ENCODE data around the gene NEIL3.

The NEIL3 gene, protein sequence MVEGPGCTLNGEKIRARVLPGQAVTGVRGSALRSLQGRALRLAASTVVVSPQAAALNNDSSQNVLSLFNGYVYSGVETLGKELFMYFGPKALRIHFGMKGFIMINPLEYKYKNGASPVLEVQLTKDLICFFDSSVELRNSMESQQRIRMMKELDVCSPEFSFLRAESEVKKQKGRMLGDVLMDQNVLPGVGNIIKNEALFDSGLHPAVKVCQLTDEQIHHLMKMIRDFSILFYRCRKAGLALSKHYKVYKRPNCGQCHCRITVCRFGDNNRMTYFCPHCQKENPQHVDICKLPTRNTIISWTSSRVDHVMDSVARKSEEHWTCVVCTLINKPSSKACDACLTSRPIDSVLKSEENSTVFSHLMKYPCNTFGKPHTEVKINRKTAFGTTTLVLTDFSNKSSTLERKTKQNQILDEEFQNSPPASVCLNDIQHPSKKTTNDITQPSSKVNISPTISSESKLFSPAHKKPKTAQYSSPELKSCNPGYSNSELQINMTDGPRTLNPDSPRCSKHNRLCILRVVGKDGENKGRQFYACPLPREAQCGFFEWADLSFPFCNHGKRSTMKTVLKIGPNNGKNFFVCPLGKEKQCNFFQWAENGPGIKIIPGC

DNA sequence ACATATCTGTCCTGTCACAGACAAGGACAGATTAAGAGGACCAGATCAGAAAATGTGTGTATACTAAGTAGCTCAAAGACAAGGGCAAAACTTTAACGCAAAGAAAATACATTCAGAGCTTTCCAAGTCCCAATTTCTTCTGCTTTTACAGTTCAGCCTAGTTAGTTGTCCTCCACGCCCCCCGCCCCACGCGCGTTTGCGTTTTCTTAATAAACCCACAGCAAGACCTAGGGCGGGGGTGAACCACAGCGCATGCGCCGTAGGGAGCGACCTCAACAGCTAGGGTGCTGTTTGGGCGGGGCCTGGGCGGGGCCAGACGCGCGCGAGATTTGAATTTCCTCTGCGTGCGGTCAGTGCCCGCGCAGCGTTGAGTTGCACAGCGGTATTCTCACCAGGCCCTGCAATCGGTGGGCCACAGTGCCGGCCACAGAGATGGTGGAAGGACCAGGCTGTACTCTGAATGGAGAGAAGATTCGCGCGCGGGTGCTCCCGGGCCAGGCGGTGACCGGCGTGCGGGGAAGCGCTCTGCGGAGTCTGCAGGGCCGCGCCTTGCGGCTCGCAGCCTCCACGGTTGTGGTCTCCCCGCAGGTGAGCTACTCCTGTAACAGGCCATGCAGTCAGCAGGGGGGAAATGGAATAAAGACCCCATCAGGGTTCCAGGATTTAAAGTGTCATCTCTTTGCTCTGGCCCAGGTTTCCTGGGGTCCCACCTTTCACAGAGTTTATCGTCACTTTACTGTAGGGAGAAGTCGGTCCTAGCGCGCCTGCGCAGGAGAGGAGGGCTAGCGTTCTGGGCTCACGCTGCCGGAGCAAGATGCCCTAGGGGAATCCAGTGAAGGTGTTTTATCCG lies at the start of gene NEIL3:
Gene NEIL3 (plus strand): TSS at position 353 of the 850 bp plus-strand sequence. CDS start 80 bp downstream, at position 433.
- peak; percentile 83 to 85 for DNase-seq

DNA sequence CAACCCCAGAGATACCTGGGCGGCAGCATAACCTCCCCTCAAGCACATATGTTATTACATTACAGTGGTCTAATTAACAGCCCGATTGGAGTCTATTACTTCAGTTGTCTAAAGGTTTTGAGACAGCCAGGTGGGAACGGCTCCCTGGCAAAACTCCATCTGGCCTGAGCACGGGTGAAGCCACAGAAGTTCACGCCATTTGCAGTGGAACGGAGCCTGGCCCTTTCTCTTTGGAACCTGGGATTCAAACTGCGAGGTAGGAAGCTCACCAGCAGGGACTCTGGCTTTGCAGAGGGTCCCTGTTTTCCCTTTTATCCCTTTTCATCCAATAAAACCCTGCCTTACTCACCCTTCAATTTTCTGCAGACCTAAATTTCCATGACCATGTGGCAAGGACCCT lies 45.9 kb upstream of the NEIL3 start:
- DNase-seq = no peak

DNA sequence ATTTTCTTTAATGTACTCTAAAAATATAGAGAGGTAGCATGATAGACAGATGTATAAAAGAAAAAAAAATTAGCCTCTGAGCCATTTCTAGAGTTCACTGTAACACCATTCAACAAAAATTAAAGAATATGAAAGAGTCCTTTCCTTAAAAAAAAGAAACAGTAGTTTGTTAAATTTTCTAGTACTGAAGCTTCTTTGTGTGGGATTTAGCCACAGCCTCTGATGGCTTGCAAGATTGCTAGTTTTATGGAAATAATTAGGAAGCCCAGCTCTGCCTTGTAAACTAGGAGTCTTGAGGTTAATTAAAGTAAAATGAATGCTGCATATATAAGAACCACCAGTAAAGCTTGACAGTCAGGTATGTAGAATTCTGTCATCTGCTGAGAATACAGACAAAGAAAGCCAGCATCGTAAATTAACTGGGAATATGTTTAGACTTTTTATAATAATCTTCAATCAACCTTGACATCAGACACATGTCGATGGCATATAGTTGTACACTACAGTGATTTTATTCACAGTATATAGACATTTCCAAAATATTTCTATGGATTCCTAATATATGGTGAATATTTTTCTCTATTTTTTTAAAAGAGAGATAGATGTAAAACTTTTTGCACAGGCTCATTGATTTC lies 44.8 kb upstream of the NEIL3 start:
- DNase-seq = no peak

DNA sequence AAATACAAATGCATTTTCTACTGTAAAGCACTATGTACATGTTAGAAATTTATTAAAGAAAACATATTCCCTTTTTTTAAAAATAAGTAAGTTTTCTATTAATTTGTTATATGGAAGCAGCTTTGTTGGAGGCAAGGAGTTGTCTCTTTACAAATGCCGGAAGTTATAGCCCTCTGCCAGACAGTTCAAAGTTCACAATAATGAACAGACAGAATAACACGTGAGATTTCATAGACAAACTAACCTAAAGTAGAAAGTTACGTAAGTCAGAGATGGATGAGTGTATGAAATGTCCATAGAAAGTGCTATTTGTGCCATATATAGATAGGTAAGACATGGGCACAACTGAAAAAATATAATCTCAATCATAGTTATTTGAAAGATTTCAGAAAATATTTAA lies 43.9 kb upstream of the NEIL3 start:
- no peak for DNase-seq

DNA sequence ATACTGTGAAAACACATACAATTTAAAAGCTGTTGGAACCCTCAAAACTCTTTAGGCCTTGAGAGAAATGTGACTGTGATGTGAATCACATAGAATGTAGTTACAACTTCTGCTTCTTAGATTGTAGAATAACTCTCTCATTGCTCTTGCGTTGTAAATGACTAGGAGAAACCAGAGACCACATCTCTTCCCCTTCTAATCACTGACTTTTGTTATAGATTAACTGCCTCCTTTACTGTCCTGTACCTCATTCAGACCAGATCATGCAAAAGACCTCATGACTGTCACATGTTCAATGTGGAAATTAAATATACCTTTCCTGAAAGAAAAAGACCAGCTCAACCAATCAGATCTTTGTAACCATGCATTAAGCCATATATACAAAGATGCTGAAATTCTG lies 43.2 kb upstream of the NEIL3 start:
- DNase-seq = no peak

DNA sequence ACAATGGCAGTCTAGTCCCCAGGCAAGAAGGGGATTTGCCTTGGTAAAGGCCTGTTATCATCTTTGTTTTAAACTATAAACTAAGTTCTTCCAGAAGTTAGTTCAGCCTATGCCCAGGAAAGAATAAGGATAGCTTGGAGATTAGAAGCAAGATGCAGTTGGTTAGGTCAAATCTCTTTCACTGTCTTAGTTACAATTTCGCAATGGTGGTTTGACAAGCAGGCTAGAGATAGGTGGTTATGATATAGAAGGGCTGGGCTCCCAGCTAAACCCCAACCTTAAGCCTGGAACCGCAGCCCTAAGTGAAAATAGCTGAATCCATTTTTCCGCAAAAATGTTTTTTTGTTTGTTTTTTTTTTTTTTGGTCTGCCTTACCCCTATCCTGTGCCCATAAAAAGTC lies 41.8 kb upstream of the NEIL3 start:
- DNase-seq = no peak

DNA sequence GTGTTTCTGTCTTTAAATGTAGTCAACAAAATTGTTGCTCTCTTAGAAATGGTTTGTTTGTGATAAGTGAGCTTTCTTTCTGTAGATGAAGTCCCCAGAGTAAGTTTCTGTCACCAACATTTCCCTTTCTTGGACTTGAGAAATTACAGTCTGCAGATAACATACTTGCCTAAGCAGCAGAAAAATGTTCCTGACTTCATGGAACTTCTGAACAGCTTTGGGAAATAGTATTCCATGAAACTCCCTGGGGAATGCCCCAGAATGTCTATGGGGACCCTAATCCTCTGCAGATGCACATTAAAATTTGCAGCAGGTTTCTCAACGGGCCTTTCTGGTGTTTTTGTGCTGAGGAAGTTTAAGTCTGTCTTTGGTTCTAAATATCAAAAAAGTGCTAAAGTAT lies 38.6 kb upstream of the NEIL3 start:
- DNase-seq = no peak

DNA sequence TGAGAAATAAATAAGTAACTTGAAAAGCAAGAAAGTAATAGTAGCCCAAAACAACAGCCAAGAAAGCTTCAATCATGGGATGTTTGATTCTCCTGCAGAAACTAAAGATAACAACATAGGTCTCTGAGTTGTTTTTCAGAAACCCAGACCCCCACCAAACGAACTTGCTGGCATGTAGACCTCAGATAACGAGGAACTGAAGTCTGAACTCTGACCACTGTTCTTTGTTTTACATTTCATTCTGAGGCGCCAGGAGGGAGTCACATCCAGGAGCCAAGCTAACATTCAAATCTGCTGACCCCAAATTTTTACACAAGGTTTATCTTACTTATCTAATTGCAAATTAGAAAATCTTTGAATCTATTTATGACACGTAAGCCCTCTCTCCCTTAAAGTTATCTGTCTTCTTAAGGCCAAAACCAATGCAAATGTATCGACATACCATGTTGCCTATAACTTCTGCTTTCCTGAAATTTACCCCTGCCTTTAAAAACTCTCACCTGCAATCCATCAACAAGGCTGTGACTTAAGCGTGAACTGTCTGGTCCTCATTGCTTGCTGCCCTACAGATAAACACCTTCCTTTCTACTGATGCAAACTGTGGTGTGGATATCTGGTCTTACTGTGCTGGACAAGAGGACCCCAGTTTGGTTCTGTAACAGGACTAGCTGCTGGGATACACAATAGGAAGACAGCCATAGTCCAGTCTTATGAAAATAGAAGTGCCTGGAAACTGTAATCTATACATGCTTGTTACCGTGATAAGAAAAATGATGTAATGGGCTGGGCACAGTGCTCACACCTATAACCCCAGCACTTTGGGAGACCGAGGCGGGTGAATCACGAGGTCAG lies 37.5 kb upstream of the NEIL3 start:
- no peak for DNase-seq

DNA sequence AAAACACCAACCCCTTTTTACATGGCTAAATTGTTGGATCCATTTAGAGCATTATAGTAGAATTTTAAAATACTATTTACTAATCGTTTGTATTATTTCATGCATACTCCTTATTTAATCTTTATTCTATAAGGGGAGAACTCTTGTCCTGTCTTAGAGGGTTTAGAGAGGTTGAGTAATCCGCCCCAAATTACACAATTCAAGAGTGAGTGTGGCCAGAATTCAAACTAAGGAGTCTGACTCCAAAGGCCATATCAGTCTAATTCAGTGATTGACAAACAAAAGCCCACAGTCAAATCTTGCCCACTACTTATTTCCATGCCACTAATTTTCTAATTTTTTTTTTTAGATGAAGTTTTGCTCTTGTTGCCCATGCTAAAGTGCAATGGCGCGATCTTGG lies 33.7 kb upstream of the NEIL3 start:
- DNase-seq = no peak

DNA sequence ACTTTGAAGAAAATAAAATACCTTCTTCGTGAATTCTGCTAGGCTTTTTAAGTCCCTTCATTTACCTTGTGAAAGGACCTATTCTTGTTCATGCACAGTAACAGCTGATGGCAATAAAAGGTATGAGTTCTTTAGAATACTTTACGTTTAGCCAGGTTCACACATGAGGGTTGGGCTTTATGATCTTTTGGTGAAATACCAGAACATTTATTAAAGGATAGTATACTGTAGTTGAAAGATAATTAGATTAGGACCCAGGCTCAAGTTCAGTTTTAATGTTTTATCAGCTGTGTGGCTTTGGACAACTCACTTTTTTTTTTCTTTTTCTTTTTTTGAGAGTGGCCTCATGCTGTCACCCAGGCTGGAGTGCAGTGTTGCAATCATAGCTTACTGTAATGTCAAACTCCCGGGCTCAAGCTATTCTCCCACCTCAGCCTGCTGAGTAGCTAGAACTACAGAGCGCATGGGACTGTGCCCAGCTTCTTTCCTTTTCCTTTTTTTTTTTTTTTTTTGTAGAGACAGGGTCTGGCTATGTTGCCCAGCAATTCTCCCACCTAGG lies 28.2 kb upstream of the NEIL3 start:
- peak; percentile 3 to 25 for DNase-seq

DNA sequence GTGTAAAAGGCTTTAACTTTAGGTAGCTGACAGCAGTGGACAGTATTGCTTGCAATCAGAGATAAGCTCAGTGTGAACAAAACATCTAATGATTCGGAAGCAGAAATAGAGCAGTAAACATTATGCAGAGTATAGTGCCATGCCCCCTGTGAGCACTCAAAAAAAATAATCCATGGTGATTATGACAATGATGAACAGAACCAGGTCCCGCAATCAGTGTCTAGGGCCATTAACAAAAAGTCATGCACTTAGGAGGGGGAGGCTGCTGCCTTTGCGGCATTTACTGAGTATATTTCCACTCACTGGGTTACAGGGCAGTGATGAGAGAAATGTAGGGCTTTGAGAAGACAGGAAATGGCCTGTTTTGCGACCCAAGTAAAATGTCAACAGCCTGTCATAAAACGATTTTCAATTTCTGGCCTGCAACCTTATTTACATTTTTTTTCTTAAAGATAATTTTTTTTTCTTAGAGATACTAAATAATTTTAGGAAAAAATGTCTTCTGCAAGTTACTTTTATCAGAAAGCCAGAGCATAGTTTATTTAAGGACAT lies 27.3 kb upstream of the NEIL3 start:
- DNase-seq = no peak

DNA sequence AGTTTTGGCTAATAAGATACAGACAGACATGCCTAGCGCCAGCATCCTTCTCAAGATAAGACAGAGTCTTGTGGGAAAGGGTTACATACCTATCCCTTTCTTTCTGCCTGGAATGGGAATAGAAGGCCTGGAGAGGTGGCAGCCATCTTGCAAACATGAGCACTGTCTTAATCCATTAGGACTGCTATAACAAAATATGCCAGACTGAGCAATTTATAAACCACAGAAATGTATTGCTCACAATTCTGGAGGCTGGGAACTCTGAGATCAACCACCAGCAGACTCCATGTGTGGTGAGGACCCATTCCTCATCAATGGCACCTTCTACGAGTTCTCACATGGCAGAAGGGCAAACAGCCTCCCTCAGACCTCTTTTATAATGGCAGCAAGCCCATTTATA lies 26.5 kb upstream of the NEIL3 start:
- no peak for DNase-seq

DNA sequence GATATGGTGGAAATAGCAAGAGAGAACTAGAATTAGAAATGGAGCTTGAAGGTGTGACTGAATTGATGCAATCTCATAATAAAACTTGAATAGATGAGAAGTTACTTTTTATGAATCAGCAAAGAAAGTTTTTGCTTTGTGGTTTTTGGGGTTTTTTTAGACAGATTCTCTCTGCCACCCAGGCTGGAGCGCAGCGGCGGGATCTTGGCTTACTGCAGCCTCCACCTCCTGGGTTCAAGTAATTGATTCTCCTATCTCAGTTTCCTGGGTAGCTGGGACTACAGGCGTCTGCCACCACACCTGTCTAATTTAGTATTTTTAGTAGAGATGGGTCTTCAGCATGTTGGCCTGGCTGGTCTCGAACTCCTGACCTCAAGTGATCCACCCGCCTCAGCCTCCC lies 23.7 kb upstream of the NEIL3 start:
- DNase-seq = no peak

DNA sequence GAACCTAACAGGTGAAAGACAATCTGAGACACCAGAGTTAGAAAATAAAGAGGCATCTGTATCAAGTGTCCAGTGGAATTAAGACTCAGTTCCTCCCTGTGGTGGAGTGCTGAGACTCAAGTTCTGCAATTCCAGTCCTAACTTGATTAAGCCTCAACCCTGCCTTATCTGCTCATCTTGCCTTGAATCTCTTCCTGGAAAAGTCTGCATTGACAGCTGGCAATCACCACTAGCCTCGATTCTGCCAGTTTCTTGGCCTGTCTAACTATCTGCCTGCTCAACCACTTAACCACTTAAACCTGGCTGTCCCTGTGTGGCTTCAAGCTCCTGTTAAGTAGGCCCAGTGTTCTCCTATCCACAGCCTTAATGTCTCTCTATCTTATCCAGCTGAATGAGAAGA lies 22.4 kb upstream of the NEIL3 start:
- DNase-seq = no peak

DNA sequence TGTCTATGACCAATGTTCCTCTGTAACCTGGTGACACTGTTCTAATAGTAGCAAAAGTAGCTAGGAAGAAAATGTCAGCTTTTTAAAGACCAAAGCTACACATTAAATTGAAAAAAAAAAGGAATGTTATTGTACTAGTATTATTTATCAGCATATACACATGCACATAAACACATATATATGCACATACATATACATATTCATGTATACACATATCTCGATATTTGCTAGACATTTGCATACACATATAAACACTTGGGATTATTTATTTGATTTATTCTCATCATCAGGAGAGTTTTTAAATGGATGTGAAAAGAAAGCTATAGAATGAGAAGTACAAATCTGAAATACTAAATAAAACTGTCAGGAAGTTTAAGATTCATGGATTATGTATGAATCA lies 21.3 kb upstream of the NEIL3 start:
- no peak for DNase-seq

DNA sequence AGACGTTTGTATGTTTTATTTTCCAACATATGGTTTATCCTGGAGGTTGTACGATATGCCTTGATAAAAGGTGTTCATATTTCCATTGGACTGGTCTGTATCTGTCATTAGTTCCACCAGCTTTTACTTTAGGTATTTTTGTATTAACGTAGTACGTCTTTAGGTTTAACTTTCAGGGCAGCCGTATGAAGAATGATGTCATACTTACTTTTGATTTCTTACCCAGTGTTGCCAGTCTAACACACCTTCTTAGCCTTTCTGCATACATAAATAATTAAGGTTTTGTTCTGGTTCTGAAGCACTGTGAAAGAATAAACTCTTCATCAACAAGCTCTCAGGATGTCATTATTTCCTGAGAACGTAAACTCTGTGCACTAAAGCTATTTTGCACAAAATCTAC lies 18.9 kb upstream of the NEIL3 start:
- DNase-seq = no peak

DNA sequence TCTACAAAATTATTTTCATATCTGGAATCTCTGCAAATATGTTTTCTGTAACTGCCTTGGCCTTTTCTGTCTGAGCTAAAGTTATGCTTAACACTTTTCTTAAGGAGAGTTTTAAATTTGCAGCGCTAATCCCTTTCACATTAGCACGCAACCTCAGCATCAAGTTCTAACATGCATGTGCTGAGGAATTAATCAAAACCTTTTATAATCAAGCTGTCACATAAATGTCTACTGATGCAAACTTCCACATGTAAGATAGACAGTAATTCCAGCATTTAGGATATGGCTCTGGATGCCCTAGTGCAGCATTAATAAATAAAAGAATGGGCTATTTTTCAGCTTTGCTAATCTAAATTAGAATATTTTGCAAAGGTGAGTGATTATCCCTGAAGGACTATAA lies 17.5 kb upstream of the NEIL3 start:
- no peak for DNase-seq

DNA sequence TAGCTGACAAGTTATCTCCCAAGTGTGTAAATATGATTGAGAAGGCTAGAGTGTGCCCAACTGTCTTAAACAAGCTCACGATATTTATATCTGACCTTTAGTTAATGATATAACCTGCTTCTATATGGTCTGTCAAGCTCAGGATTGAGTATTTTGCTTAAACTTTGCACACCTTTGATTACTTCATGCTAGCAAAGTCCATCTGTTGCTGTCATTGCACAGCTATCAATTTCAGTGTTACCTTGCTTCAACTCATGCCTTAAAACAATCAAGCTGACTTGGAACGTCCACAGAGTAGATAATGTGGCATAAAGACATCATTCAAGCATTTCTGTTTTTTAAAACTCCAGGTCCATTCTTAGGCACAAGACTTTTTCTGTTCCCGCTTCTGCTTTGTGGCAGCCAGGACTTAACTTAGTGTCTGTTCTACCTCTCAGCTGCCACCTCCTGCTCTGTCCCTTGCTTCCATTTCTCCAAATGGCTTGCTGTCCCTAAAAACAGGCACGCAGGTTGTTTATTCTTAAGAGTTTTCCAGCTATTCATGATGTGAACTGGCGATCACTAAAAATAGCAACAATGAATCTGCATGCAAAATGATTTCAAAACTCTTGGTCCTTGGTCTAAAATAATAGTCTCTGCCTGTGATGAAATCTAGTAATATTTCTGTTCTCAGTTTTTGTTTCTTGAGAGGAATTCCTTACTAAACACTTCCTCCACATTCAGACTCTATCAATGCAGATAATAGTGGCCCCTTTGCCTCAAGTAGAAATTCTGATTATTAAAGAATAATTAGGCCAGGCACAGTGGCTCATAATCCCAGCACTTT lies 16.3 kb upstream of the NEIL3 start:
- no peak for DNase-seq

DNA sequence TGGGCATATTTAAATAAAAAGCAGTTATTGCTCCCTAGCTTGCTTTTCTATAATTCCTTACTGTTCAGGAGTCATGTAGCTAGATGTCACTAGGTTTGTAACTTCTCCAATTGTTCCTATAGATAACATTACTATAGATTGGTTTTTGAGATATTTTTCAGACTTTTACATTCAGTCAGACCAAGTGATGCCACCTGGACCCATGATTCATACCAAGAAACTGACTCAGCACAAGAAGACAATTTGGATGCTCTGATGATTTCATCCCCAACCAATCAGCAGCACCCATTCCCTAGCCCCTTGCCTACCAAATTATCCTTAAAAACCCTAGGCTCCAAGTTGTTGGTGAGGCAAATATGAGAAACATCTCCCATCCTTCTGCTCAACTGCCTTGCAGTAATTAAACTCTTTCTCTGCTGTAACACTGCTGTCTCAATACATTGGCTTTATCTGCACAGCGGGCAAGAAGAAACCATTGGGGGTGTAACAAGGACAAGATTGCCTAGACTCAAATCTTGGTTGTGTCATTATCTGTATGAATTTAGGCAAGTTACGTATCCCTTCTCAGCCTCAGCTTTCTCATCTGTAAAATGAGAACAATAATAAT lies 11.8 kb upstream of the NEIL3 start:
- DNase-seq = no peak

DNA sequence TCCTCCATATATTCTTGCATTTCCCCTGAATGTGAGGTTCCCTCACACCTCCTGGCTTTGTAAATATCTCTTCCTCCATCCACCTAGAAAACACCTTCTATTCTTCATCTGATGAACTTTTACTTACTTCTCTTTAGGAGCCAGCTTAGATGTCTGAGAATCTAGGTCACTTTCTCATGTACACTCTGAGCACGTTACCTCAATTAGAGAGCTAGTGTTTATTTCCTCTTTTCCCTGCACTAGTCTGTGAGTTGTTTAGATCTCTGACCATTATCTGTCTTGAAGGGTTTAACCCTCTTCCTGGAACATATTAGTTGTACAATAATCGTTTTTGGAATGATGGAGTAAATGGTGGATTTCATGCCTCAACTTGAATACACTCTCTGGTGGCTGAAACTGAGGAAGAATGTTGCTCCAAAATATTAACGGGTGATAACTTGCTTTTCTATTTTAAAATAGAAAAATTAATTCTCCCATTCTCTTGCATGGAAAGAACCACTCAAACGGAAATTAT lies 8.5 kb upstream of the NEIL3 start:
- no peak for DNase-seq
